ENCODE results near the gene TOLLIP.

TOLLIP gene

DNA sequence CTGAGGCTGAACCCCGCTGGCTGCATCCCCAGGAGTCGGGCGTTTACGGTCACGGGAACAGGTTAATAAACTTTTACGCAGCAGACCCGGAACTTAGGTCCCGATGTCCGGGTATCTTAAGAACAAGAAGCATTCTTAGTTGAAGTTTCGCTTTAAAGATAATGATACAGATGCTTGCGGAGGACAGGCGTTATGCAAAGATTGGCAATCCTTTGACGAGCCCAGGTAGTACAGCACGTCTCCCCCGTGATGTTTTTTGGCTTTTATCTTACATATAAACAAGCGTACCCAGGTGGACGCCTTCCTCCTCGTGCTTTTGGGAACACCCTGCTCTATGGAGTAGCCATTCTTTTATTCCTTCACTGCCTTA lies 871 bp upstream of the TOLLIP start:
- no peak for DNase-seq

DNA sequence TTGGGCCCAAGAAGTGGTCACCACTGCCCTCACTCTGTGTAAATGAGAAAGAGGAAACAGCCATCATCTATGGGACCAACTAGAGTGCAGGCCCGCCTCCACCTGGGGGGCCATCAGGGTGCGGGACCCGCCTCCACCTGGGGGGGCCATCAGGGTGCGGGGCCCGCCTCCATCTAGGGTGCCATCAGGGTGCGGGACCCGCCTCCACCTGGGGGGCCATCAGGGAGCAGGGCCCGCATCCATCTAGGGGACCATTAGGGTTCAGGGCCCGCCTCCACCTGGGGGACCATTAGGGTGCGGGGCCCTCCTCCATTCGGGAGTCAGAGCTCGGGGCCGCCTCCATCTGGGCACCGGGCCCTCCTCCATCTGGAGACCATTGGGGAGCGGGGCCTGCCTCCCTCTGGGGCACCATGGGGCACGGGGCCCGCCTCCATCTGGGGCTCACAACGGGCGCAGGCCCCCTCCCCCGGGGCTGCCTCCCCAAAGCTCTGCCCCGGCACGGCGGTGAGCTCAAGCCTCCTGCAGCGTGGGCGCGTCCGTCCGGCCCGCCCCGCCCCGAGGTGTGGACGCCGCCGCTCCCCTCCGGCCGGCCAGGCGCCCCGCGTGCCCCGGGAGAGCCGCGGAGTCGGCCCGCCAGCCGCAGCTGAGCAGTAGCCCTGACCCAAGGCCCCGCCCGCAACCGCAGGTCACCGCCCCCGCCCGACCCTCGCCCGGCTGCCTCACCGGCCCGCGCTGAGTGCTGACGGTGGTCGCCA lies 512 bp downstream of the TOLLIP start:
- DNase-seq: no peak

DNA sequence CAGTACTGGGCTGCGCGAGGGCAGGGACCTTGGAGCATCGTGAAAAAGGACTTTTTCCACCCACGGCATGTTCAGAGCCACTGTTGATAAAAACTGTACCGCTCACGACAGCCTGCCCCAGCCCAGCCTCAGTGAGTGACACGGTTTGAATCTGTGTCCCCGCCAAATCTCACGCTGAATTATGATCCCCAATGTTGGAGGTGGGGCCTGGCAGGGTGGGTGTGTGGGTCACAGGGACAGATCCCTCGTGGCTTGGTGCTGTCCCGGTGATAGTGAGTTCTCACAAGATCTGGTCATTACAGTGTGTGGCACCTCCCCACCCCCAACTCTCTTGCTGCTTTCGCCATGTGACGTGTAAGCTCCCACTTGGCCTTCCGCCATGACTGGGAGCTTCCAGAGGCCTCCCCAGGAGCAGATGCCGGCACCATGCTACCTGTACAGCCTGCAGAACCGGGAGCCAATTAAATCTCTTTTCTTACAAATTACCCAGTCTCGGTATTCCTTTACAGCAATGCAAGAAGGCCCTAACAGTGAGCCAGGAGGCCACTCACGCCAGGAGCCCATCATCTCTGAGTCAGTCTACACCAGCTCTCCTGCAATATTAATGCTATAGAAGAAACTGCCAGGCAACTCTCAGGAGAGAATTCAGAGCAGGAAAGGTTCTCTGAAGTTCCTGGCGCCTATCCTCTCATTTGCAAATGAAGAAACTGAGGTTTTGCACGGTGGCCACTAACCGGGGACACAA lies 1.3 kb downstream of the TOLLIP start:
- no peak for DNase-seq

DNA sequence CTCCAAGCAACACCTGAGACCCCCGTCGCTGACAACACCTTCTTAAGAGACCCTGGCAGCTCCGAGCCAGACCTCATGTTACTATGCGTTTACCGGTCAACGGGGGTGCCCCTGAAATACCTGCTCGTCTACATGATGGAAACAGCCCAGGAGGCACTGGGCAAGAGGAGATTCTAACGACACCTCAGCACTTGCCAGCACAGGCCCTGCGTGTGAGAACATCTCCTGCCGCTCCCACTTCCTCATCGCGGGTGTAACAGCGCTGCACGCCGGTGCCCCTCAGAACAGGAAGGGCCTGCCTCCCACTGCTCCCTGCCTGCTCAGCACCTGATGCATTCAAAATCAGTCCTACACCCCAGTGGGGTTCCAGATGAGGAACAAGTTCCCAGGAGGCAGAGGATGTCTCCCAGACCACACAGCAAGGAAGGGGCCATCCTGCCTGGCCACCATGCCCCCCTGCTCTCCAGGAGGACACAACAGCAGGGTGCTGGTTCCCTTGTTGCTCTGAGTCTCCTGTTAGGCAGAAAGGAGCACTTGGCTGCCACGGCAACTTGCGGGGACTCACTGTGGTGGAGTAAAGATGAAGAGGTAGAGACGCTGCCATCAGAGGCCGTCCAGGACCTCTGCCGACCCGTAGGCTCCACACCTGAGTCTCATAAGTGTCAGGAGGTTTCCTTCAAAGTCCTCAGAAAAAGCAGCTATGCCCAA lies 2.1 kb downstream of the TOLLIP start:
- DNase-seq: no peak

DNA sequence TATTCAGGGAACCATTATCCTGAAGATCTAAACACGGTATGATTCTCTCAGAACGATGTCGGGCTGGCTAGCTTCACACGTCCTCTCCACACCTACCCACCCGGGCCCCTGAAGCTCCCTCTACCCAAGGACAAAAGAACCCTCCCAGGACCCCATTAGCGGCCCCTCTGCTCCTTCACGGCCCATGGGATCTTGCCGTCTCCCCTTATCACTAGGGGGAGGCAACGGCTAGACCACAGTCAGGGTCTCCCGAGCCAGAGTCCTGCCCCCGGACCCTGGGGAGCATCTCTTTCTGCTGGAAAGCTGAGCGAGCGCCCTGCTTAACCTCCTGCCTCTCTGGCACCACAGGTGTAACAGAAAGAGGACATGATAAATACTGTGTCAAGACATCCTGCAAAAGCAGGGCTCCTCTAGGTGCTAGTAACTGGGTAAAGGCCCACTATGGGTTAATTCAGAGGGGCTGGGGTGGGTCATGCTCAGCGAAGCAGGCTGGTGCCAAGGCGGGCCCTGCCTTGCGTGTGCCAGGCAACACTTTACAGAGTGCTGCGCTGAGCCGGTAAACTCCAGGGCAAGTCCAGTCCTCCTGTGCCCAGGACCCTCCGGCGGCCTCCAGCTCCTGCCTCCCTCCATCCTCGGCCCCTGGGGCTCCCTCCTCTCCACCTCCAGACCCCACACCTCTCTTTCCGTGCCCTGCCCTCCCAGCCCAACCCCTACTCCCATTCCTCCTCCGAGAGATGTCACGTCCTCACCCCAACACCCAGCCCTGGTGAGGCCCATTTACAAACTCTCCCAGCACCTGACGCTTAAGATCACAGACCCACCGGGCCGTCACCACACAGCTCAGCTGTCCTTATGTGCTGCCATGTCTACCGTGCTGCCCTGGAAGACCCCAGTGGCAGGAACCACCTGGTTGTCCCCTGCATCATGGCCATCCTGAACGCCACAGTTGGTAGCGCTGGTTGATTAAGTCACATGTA lies 3.0 kb downstream of the TOLLIP start:
- no peak for DNase-seq

DNA sequence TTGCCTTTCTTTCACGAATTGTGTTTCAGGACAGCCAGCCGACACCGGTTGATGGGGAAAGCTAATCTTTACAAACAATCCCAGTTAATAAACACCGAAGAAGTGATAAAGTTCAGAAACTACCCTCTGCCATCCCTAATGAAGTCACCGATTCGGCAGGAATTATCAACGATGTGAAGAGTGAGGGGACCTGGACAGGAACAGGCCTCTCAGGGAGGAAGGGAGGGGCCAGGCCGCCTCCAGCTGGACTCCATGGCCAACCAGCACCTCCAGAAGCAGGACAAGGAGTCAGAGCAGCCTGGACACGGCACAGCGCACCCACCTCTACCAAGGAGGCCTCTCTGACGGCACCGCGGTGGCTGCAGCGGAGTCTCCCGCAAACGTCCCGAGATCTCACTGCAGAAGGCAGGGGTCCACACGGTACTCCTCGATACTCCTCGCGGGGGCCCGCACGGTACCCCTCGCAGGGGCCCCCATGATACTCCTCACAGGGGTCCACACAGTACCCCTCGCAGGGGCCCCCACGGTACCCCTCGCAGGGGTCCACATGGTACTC lies 3.9 kb downstream of the TOLLIP start:
- DNase-seq: no peak

DNA sequence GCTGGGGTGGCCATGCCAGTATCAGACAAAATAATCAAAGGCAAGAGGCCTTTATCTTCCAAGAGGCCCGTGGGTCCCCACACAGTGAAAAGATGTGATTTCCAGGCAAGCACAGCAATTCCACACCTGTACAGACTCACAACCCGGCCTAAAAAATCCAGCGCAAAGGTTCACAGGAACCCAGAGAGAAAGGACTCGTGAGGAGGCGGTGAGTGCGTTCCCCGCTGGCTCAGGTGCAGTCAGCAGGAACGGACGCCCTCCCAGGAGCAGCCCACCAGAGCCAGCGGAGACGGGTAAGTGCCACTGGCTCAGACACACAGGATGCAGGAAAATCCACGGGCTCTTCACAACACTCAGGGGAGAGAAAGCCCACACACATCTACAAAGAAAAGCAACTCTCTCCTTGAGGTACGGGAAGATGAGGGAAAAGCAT lies 4.4 kb downstream of the TOLLIP start:
- DNase-seq: no peak

DNA sequence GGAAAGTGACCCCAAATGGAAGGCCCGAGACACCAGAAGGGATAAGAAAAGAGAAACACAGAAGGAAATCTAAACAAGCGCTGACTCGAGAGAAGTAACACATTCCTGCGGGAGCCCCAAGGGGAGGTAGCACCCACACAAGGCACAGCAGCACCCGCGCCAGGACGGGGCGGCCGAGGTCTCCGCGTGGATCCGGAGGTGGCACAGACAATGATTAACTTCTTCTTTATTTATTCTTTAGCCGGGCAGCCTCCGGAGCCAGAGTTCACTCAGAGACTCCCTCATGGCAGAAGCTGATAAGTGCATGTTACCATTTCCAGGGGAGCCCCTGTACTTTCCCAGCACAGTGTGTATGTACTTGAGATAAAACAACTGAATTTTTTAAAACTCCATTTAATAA lies 5.1 kb downstream of the TOLLIP start:
- no peak for DNase-seq

DNA sequence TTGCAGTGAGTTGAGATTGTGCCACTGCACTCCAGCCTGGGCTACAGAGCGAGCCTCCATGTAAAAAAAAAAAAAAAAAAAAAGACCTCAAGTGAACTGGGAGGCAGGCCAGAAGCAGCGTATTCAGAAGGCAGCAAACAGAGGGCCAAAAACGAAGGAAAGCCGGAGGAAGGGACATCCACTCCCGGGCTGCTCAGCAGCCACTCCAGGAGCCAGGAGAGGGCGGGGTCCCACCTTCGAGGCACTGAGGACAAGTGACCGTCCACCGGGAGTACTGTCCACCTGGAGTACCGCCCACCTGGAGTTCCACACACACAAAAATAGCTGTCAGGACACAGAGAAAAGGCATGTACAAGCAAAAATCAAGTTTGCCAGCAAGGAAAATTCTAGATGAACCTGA lies 5.5 kb downstream of the TOLLIP start:
- no peak for DNase-seq

DNA sequence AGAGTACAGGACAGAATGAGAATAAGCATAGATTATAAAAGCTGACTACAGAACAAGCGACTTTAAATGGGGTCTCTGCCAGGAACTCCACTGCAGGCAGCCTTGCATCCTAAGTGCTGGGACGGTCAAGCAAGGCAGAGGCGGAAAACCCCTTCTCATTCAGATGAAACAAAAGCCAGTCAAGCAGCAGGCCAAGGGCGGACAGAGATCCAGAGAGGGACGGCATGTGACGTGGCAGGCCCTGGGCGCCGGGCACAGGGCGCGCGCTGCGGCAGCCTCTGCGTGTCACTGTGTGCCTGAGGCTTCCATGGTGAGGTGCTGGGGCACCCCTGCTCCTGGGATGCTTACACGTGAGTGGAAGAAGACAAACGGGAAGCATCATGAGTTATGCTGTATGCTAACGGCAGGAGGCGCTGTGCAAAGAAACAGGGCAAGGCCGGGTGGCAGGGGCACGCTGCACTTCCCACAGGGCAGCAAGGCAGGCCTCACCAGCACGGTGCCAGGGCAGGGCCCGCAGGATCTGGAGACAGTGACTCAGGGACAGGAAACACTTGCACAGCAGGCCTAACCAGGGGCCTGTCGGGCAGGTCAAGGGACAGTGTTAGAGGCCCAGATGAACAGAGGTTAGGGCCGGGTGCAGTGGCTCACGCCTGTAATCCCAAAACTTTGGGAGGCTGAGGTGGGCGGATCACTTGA lies 6.2 kb downstream of the TOLLIP start:
- no peak for DNase-seq

DNA sequence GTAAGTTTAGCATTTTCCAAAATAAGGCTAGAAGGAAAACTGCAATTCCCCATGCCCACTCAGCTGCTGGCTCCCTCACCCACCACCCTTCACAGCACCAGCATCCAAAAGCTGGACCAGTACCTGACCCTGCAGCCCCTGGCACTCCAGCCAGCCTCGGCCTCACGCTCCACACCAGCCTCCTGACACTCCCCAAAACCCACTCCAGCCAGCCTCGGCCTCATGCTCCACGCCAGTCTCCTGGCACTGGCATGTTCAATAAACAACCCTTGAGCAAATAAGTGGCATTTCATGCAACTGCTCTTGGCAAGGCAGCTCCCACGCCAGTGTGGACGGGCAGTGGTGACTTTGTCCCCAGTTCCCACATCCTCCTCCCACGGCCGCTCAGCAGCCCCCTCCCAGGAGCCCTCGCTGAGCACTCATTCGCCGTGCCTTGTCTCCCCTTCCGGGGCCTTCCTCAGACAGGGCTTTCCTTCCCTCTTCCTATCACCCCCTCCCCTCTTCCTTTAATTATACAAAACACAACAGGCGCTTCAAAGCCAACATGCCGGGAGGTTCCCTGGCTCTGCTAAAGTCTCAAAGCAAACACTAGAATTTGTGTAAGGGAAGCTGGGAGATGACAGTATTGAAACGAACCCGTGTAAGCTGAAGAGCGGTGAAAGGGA lies 6.8 kb downstream of the TOLLIP start:
- no peak for DNase-seq

DNA sequence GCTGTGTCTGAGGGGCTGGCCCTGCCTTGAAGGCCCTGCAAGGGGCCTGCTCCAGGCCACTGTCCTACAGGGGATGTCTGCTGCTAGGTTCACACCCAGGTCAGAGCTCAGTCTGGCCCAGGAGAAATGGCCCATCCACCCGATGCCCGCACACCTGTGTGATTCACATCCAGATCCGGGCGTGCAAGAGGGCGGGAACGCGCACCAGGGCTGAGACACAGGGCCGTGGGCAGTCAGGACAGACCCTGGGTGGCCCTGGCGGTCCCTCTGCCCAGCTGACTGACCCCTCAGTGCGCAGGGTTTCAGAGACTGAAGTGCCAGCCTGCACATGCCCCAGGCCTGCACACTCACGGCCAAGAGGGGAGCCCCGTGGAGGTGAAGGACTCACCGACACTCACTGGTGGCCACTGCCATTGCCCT lies 7.4 kb downstream of the TOLLIP start:
- no peak for DNase-seq

DNA sequence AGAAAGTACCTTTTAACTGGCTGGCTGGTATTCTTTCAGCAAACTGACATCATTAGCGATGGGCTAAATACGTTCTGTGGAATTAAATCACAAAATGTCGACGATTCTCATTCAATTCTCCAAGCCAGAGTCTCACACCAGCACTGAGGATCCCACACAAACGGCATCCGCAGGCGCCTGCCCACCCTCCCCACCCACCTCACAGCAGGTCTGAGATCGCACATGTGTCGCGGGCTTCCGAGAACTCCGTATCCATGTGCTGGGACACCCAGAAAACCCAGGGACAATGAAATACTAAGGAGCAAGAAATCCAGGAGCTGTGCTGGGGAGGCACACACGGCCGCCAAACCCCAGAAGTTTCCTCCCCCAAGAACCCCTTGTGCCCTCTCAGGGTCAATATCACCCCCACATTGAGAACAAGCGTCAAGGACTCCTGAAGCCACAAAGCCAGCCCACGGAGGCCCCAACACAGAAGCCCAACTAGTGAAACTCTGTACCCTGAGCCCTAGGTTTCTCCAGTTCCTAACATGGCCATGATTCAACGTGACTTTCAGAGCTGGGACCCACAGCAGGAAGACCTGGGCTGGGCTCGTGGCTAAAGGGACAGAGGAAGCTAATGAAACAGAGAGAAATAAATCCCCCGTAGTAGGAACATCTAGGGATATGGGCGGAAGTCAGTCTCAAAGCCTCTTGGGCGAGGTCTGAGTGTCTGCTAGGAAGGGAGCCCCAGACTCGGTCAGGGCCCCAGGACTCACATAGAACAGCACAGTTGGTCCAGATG lies 8.0 kb downstream of the TOLLIP start:
- no peak for DNase-seq

DNA sequence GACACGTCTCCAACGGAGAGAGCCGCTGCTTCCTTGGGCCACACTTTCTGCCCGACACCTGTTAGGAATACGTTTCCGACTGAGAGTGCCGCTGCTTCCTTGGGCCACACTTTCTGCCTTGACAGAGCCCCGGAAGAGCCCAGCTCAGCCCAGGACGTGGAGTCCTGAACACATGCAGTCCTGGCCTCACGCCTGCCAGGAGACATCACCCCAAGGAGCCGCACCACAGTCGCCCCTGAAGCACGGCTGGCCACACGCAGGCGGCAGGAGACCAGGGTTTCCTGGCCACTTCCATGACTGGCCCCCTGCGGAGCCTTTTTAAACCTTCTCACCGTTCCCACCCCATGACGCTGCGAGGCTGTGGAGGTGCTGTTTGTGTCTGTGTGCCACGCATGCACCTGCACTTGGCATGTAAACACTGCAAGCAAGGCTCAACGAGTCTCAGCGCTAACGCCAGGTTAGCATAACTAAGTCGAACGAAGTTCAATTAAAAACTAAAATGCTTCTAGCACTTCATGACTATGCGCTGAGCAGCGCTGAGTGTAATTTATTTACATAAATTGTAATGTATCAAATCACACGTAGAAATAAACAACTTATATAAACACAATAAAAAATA lies 8.8 kb downstream of the TOLLIP start:
- DNase-seq: no peak

DNA sequence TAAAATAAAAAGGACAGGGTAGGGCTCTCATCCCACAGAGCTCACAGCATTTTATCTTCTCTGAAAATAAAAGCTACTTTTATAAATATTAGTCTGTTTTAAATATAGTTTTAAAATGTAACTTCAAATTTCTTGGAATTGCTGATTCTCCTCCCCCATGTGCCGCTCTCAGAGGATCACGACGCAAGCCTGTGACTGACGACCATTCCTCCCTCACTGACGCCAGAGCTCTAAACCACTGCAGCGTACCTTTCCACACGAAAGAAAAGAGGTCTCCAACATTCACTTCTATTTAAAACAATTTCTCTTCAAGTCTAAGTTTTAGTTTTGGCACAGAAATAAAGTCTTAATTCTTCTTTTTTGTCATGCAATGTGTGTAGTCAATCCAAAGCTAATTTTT lies 9.3 kb downstream of the TOLLIP start:
- DNase-seq: no peak

DNA sequence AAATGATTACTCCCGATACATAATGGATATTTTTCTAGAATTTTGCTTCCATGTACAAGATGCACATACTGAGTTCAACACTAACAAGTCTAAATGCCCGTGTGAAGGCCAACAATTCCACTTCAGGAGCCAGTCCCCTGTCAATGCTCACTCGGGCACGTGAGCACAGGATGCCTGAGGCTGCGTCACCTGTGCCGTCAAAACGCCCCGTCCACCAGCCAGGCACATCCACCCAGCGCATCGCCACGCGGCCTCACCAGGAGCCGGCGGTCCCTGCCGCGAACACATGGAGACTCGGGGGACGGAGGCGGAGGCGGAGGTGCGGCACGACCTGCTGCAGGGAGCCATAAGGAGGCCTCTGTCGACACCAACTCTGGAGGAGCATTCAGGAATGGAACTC lies 9.8 kb downstream of the TOLLIP start:
- no peak for DNase-seq

DNA sequence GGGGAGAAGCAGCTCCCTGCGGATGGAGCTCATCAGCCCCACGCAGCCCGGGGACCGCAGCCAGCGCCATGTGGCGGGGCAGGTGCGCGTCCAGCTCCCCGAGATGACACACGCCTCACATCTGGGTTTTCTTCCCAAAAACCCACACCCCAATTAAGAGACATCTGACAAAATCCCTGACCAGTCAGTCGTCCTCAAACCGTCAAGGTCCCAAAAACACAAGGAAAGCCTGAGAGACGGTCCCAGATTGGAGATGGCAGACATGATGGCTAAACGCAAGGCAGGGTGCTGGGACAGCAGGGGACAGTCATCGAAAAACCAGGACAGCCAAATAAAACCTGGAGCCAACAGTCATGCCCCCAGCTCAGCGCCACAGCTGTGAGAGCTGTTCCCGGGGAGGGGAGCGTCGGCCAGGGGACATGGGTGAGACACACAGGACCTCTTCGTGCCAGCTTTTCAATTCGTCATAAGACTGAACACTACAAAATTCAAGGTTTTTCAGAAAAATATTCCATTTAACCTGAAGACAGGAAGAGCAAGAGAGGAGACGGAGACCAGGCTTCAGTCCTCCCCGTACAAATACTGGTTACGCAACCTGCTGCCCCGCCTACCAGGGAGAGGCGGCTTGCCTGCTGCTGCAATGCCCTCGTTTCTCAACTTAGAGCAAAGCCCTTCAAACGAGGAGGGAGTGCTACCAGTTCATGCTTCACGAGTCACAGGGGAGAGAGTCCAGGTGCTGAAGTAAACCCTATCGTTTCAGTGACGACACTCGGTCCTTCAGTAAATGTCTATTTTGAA lies 10.5 kb downstream of the TOLLIP start:
- DNase-seq: peak; percentile 18 to 50

DNA sequence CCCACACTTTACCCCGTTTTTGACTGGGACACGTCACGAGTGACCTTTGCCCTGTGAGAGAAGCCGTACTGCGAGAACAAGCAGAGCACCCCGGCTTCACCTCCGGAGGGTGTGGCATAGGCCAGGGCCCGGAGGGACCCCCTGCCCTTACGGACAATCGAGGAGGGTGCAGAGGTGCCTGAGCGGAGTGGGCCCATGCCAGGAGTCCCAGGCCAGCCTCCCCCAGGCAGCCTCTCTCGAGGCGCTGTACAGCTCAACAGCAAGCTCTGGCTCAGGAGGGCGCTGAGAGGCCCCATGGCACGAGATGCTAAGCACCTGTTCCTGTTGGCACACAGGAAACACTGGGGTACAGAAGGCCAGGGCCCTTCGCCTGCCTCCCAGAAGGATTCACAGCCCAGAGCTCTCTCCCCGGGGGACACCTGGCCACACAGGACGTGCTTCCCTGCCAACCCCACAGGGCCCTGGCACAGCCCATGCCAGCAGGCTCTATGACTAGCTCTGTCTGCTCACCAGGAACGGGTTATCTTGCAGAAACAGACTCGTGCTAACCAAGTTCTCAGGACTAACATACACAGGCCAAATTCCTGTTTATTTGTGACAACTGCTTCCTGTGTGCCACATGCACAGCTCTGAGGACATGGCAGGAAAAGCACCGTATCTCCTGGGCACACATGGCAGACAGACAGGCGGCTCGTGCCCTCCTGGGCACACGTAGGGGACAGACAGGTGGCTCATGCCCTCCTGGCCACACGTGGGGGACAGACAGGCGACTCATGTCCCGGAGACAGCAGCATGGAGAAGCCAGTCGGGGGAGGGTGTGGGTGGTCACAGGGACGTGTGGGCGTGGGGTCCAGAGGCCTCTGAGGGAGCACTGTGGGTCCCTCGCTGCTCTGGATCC lies 11.6 kb downstream of the TOLLIP start:
- DNase-seq: no peak

Measured in SHP77 (cell line).